Tibial artery (tissue), 4 donors: ENCODE data around the gene ALKBH6.
A peak's percentile ranks its signal among the peaks of the same experiment; 100 is the strongest.
"Not testable (repeated sequence)": the region's sequence is repeated elsewhere in the genome, so short reads cannot be mapped to it uniquely, and the experiment has no call there.

Experiments
- DNase-seq, 2 donors: peaks; one replicate each; pipeline ENCODE4 v3.0.0-alpha.2; 2019
- H3K27ac ChIP-seq, 2 donors: fragments of 200-600 bp; sonication (generic) in 1 of 2; 1 replicate in 1 of 2; 2 replicates in 1 of 2; pipeline ENCODE4 v1.5.1; 2018 to 2019; ENCODE audit warnings: mild to moderate bottlenecking in 1 of 2
- H3K27me3 ChIP-seq, 2 donors: fragments of 200-600 bp; sonication (generic) in 1 of 2; one replicate each; pipeline versions ENCODE4 v1.5.1 to v1.6.0; 2016 to 2019
- H3K36me3 ChIP-seq, 3 donors: fragments of 200-600 bp; sonication (generic) in 2 of 3; one replicate each; pipeline ENCODE4 v1.5.1; 2016 to 2019; ENCODE audit warnings: mild to moderate bottlenecking in 2 of 3
- H3K4me1 ChIP-seq, 4 donors: fragments of 200-600 bp; sonication (generic) in 2 of 4; 1 replicate in 3 of 4; 2 replicates in 1 of 4; pipeline ENCODE4 v1.5.1; 2016 to 2019
- H3K4me3 ChIP-seq, 2 donors: fragments of 200-600 bp; sonication (generic) in 1 of 2; 1 replicate in 1 of 2; 2 replicates in 1 of 2; pipeline ENCODE4 v1.5.1; 2018 to 2019; ENCODE audit warnings: mild to moderate bottlenecking in 2 of 2
- H3K9me3 ChIP-seq, 3 donors: fragments of 200-600 bp; sonication (generic) in 1 of 3; one replicate each; pipeline ENCODE4 v1.5.1; 2016 to 2019
- CTCF ChIP-seq, 2 experiments: fragments of 200-600 bp in 1 of 2; fragments of 450-650 bp in 1 of 2; IDR thresholded peaks; one replicate each; pipeline ENCODE4 v1.5.1; 2017 to 2019; ENCODE audit warnings: antibody characterized with exemption in 2 of 2, mild to moderate bottlenecking in 1 of 2, moderate library complexity in 1 of 2
- intact Hi-C: fragments of 100-400 bp; cut with DNase I; formaldehyde crosslinking; loops from one replicate; pipeline ENCODE4 v1.15.0; 2023; ENCODE audit warnings: low total_unique reads

ALKBH6 gene

GRCh38 chr19:36047835-36048234 lies 33.8 kb upstream of the ALKBH6 start:
- TF ChIP-seq CTCF (IDR thresholded peaks at IDR 0.05) = no peak
- peaks cover 0 to 3% (median 0%) of the 10 kb centered on the region in 4 donors for H3K4me1 ChIP-seq
- H3K27me3 ChIP-seq = no peaks in the 10 kb centered on the region
- intact Hi-C loops = no loop called here
- H3K4me3 ChIP-seq = no peak overlapping the region
- no peak for DNase-seq
- no peak overlapping the region for H3K27ac ChIP-seq
- no peaks in the 10 kb centered on the region for H3K9me3 ChIP-seq
- no peaks in the 10 kb centered on the region for H3K36me3 ChIP-seq

- no peaks in the 10 kb centered on the region for H3K27me3 ChIP-seq
- H3K4me1 ChIP-seq = peaks cover 0 to 8% (median under 1%) of the 10 kb centered on the region in 4 donors
- DNase-seq = no peak
- H3K9me3 ChIP-seq = no peaks in the 10 kb centered on the region
- intact Hi-C loops = no loop called here
- H3K4me3 ChIP-seq = no peak overlapping the region
- no peak for TF ChIP-seq CTCF (IDR thresholded peaks at IDR 0.05)
- H3K27ac ChIP-seq = no peak overlapping the region
- no peaks in the 10 kb centered on the region for H3K36me3 ChIP-seq
Measured at GRCh38 chr19:36046443-36047050, 32.5 kb upstream of the ALKBH6 start.

- Histone ChIP-seq H3K4me1 (peaks cover 0 to 10% (median 1%) of the 10 kb centered on the region in 4 donors), H3K36me3 (peaks cover 5 to 7% (median 5%) of the 10 kb centered on the region in 3 donors), H3K27ac (no peak overlapping the region), H3K9me3 (no peaks in the 10 kb centered on the region), H3K27me3 (no peaks in the 10 kb centered on the region), H3K4me3 (no peak overlapping the region)
- TF ChIP-seq CTCF (IDR thresholded peaks at IDR 0.05) = no peak
- DNase-seq = no peak
- intact Hi-C loops = no loop called here
Measured at GRCh38 chr19:36043952-36044351, 29.9 kb upstream of the ALKBH6 start.

- DNase-seq = no peak
Measured at GRCh38 chr19:36041831-36042230, 27.8 kb upstream of the ALKBH6 start.

GRCh38 chr19:36041092-36041491 lies 27.1 kb upstream of the ALKBH6 start:
- peaks cover 5 to 23% (median 7%) of the 10 kb centered on the region in 3 donors for H3K36me3 ChIP-seq
- H3K9me3 ChIP-seq, H3K4me1 ChIP-seq, H3K27ac ChIP-seq, H3K27me3 ChIP-seq, intact Hi-C loops, H3K4me3 ChIP-seq, DNase-seq: not testable (repeated sequence)

More at GRCh38 chr19:36041831-36042230, 27.8 kb upstream of the ALKBH6 start:
- Histone ChIP-seq H3K4me3 (no peak overlapping the region), H3K9me3 (no peaks in the 10 kb centered on the region), H3K27ac (peak overlapping the region in 1 of 2 donors; percentile 11), H3K27me3 (no peaks in the 10 kb centered on the region), H3K36me3 (peaks cover 5 to 23% (median 7%) of the 10 kb centered on the region in 3 donors), H3K4me1 (peaks cover 0 to 10% (median 1%) of the 10 kb centered on the region in 4 donors)
- intact Hi-C loops = no loop called here
- TF ChIP-seq CTCF (IDR thresholded peaks at IDR 0.05) = no peak

- H3K4me3 ChIP-seq = no peak overlapping the region
- TF ChIP-seq CTCF (IDR thresholded peaks at IDR 0.05) = no peak
- H3K36me3 ChIP-seq = peaks cover 5 to 24% (median 7%) of the 10 kb centered on the region in 3 donors
- no peak for DNase-seq
- H3K27me3 ChIP-seq = no peaks in the 10 kb centered on the region
- H3K4me1 ChIP-seq = peaks cover 0 to 10% (median 1%) of the 10 kb centered on the region in 4 donors
- intact Hi-C loops = no loop called here
- H3K27ac ChIP-seq = no peak overlapping the region
- no peaks in the 10 kb centered on the region for H3K9me3 ChIP-seq
Measured at GRCh38 chr19:36040495-36040894, 26.5 kb upstream of the ALKBH6 start.
